OCI-LY3 (cell line): ENCODE measurements around the gene RHOF.

Source experiments
- H2AFZ ChIP-seq: fragments of 200-600, 300-600 bp; shearing (Covaris generic); 2 replicates; pipeline ENCODE4 v1.6.0; 2014; ENCODE audit warnings: antibody characterized with exemption, low read depth, low read length
- H3K27ac ChIP-seq: fragments of 200-600, 300-600 bp; sonication (generic); 2 replicates; pipeline ENCODE4 v1.5.1; 2014; ENCODE audit warnings: mild to moderate bottlenecking, low read length, moderate library complexity, mixed read lengths
- H3K27me3 ChIP-seq: fragments of 200-600, 300-600 bp; sonication (generic); 2 replicates; pipeline ENCODE4 v1.6.1; 2014; ENCODE audit warnings: low read depth, low read length, mixed read lengths
- H3K36me3 ChIP-seq: fragments of 200-600, 300-600 bp; sonication (generic); replicated peaks from 2 replicates; pipeline ENCODE3; 2014; ENCODE audit warnings: low read depth, low read length, mixed read lengths
- H3K4me1 ChIP-seq: fragments of 300-600, 200-600 bp; sonication (generic); 2 replicates; pipeline ENCODE4 v1.6.1; 2014; ENCODE audit warnings: low read length, mixed read lengths
- H3K4me2 ChIP-seq: fragments of 200-600, 300-600 bp; sonication (generic); 2 replicates; pipeline ENCODE4 v1.6.1; 2014; ENCODE audit warnings: low read length, mixed read lengths
- H3K4me3 ChIP-seq: fragments of 300-600, 200-600 bp; sonication (generic); 2 replicates; pipeline ENCODE4 v1.5.1; 2014; ENCODE audit warnings: antibody characterized with exemption, mild to moderate bottlenecking, low read length, moderate library complexity
- H3K79me2 ChIP-seq: fragments of 300-600, 200-600 bp; shearing (Covaris generic); 2 replicates; pipeline ENCODE4 v1.6.1; 2014; ENCODE audit warnings: mild to moderate bottlenecking, low read length, mixed read lengths
- H3K9ac ChIP-seq: fragments of 300-600, 200-600 bp; shearing (Covaris generic); 2 replicates; pipeline ENCODE4 v1.6.0; 2014; ENCODE audit warnings: mild to moderate bottlenecking, low read length, moderate library complexity
- H3K9me3 ChIP-seq: fragments of 200-600, 300-600 bp; shearing (Covaris generic); 2 replicates; pipeline ENCODE4 v1.6.1; 2014; ENCODE audit warnings: low read length, mixed read lengths; ENCODE audit not compliant: insufficient read depth
- H4K20me1 ChIP-seq: fragments of 200-600, 300-600 bp; sonication (generic); 2 replicates; pipeline ENCODE4 v1.6.1; 2016; ENCODE audit warnings: low read length, mixed read lengths; ENCODE audit not compliant: insufficient read depth
- EZH2phosphoT487 ChIP-seq: fragments of 200-600 bp; shearing (Covaris generic); IDR thresholded peaks from 2 replicates; pipeline ENCODE4 v1.6.1; 2018; ENCODE audit warnings: antibody characterized with exemption, mixed run types, low read depth
- TF ChIP-seq, protein P1 (sequence below): fragments of 200-600, 300-600 bp; sonication (generic); IDR thresholded peaks from 2 replicates; pipeline ENCODE4 v1.5.1; 2014; ENCODE audit warnings: antibody characterized with exemption, low read length, low read depth

Gene RHOF

GRCh38 chr12:121741743-121742142, 51.7 kb downstream of the RHOF start:
- Histone ChIP-seq H3K27me3 (no peaks in the 10 kb centered on the region), H4K20me1 (no peaks in the 10 kb centered on the region), H3K4me3 (no peak overlapping the region), H3K27ac (no peak overlapping the region), H3K79me2 (no peaks in the 10 kb centered on the region), H2AFZ (no peak overlapping the region), H3K4me1 (no peaks in the 10 kb centered on the region), H3K9me3 (no peaks in the 10 kb centered on the region), H3K4me2 (no peak overlapping the region), H3K36me3 (peaks cover 5% of the 10 kb centered on the region), H3K9ac (no peak overlapping the region)
- TF ChIP-seq, protein P1, sequence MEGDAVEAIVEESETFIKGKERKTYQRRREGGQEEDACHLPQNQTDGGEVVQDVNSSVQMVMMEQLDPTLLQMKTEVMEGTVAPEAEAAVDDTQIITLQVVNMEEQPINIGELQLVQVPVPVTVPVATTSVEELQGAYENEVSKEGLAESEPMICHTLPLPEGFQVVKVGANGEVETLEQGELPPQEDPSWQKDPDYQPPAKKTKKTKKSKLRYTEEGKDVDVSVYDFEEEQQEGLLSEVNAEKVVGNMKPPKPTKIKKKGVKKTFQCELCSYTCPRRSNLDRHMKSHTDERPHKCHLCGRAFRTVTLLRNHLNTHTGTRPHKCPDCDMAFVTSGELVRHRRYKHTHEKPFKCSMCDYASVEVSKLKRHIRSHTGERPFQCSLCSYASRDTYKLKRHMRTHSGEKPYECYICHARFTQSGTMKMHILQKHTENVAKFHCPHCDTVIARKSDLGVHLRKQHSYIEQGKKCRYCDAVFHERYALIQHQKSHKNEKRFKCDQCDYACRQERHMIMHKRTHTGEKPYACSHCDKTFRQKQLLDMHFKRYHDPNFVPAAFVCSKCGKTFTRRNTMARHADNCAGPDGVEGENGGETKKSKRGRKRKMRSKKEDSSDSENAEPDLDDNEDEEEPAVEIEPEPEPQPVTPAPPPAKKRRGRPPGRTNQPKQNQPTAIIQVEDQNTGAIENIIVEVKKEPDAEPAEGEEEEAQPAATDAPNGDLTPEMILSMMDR, result no peak
- no peak for TF ChIP-seq EZH2phosphoT487

DNA sequence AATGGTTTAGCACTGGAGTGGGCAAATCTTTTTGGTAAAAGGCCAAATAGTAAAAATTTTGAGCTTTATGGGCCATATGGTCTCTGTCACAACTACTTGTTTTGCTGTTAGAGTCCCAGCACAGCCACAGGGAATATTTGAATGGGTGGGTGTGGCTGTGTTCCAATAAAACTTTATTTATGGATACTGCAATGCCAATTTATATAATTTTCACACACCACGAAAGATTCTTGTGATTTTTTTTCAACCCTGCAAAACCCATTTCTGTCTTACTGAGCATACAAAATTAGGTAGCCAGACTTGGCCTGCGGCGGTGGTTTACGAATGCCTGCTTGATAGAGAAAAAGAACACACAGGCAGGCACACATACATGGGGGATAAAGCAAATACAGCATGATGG, 52.6 kb downstream of the RHOF start:
- Histone ChIP-seq H3K27ac (no peak overlapping the region), H3K9me3 (no peaks in the 10 kb centered on the region), H3K4me3 (no peak overlapping the region), H3K27me3 (no peaks in the 10 kb centered on the region), H4K20me1 (no peaks in the 10 kb centered on the region), H2AFZ (no peak overlapping the region), H3K4me1 (no peaks in the 10 kb centered on the region), H3K4me2 (no peak overlapping the region), H3K36me3 (peaks cover 5% of the 10 kb centered on the region), H3K9ac (no peak overlapping the region), H3K79me2 (no peaks in the 10 kb centered on the region)
- no peak for TF ChIP-seq EZH2phosphoT487
- TF ChIP-seq, protein P1, result no peak

DNA sequence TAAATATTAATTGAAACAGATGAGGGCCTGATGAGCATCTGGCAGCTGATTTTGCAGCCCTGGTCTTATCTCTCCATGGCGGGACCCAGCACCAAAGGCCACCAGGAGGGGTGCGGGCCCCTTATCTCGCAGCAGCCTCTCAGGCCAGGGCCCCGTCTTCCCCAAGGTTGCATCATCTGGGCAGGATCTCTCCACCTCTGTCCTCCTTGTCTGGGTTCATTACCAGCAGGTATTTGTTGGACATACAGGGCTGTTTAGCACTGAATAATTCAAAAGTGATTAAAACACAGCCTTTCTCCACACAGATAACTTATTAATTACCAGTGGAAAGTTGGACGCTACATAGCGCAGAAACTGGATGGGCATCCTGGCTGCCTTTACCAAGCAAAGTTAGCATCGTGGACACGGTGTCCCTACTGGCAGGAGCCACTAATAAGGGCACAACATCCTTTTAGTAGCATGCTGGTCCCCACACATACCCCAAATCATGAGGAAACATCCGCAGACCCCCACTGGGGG, 55.1 kb downstream of the RHOF start:
- no peaks in the 10 kb centered on the region for H3K27me3 ChIP-seq
- no peak overlapping the region for H3K4me2 ChIP-seq
- no peak overlapping the region for H2AFZ ChIP-seq
- TF ChIP-seq EZH2phosphoT487, result no peak
- TF ChIP-seq, protein P1, result no peak
- H3K9me3 ChIP-seq, result no peaks in the 10 kb centered on the region
- H3K9ac ChIP-seq, result no peak overlapping the region
- H3K4me1 ChIP-seq, result no peaks in the 10 kb centered on the region
- H4K20me1 ChIP-seq, result no peaks in the 10 kb centered on the region
- H3K36me3 ChIP-seq, result no peaks in the 10 kb centered on the region
- H3K79me2 ChIP-seq, result no peaks in the 10 kb centered on the region
- H3K27ac ChIP-seq, result no peak overlapping the region
- no peak overlapping the region for H3K4me3 ChIP-seq

- TF ChIP-seq, protein P1, result no peak
- TF ChIP-seq EZH2phosphoT487, result no peak
- Histone ChIP-seq H3K27ac (no peak overlapping the region), H3K36me3 (peaks cover 3% of the 10 kb centered on the region), H4K20me1 (no peaks in the 10 kb centered on the region), H3K9ac (no peak overlapping the region), H3K9me3 (no peaks in the 10 kb centered on the region), H3K4me3 (no peak overlapping the region), H2AFZ (no peak overlapping the region), H3K27me3 (no peaks in the 10 kb centered on the region), H3K4me2 (no peak overlapping the region), H3K79me2 (no peaks in the 10 kb centered on the region; the same call in 1 of the 2 replicates), H3K4me1 (no peaks in the 10 kb centered on the region)
These were observed 59.6 kb downstream of the RHOF start for GRCh38 chr12:121733849-121734248.
